Right ventricle myocardium superior (tissue), 1 donor: ENCODE results near the gene EXOSC7. TPM values are rescaled to one million over a fixed set of nuclear protein-coding genes. Genes with fewer than 3 reads are reported as not detected.
"Not testable (repeated sequence)": the region's sequence is repeated elsewhere in the genome, so short reads cannot be mapped to it uniquely, and the experiment has no call there.

ENCODE experiments used
- ATAC-seq: fragments of 200-7000 bp; cut with Tn5 transposase; one replicate; pipeline ENCODE4 v1.9.1; 2020; ENCODE audit warnings: mild to moderate bottlenecking; ENCODE audit not compliant: poor library complexity
- DNase-seq: peaks from one replicate; pipeline ENCODE4 v3.0.0-alpha.2; 2020
- intact Hi-C: fragments of 100-400 bp; cut with DNase I; formaldehyde crosslinking; loops from one replicate; pipeline ENCODE4 v1.11.2; 2022
- total RNA-seq: library from RNA; stranded (reverse); fragmentation: NEBNext Ultra II Directional; extraction: Animal tissue kit (Norgen Biotek cat#: 25700); gene quantifications from one replicate; pipeline ENCODE4 v1.2.1, GENCODE V29; 2021
- donor health status: DM: no; HTN: yes; CAD: no; lungs with severe emphysema.

EXOSC7 gene
- total RNA-seq, 1 donor from 2014 or later: 24.4 TPM

- DNase-seq (peak; percentile 65), ATAC-seq (peak; percentile 38)
- intact Hi-C loops: no loop called here
Observed at GRCh38 chr3:45035441-45036301, 59.6 kb downstream of the EXOSC7 start.

GRCh38 chr3:45037720-45038455 lies 61.8 kb downstream of the EXOSC7 start:
- intact Hi-C loops: no loop called here
- ATAC-seq (peak; percentile 85), DNase-seq (peak; percentile 94)

- ATAC-seq (no peak), DNase-seq (no peak)
- intact Hi-C loops: loop anchor here (2.0 to 10.0 kb wide), 2 partner anchors 169 to 453 kb away; no protein-coding TSS in a partner anchor
Observed at GRCh38 chr3:45041666-45042065, 65.6 kb downstream of the EXOSC7 start.

- ATAC-seq (no peak), DNase-seq (no peak)
- intact Hi-C loops: loop anchor here (10.0 kb wide), 1 partner anchor 453 kb away; no protein-coding TSS in a partner anchor
Observed at GRCh38 chr3:45042162-45042561, 66.1 kb downstream of the EXOSC7 start.

DNA sequence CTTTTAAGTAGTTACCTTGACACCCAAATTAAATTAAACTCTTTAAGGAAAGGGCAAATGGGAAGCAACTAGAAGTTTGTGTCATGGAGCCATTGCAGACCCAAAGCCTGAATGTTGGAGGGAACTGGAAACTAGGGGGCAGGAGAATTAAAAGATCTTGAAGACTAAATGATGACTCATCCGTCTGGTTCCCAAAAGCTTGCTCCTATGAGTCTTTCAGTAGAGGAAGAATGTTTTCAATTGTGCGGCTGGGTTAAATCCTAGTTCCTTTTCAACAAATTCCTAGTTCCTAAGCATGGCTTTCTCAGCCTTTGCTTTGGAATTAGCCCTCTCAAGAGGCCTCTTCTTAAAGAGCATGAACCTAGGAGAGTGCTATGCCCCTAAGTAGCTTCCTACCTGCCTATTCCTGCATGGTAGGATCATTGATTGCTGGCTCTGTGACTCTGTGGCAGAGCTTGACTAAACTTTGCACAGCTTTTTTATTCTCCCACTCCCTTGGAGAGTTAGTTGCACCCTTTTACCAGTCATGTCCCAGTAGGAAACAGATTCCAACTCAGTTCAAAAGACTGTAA lies 67.8 kb downstream of the EXOSC7 start:
- DNase-seq (no peak), ATAC-seq (no peak)
- intact Hi-C loops: loop anchor here (10.0 kb wide), 1 partner anchor 451 kb away; no protein-coding TSS in a partner anchor

DNA sequence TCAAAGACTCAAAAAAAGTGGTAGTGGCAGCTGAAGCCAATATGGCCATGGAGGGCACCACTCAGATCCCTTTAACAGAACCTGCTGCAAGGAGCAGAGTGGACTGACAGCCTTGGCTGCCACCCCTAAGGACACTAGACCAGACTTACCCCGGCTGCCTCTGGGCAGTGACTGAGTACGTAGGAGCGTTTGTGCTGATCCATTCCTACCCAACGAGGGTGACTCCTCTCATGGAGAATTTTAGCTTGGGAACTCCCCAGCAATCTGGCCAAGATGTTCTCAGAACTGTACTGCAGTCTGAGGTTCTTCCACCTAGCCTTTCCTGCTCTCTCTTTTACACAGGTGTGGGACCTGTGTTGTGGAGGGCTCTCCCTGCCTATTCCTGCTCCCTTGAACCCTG lies 72.2 kb downstream of the EXOSC7 start:
- intact Hi-C loops: loop anchor here (10.0 kb wide), 1 partner anchor 447 kb away; no protein-coding TSS in a partner anchor
- DNase-seq (no peak), ATAC-seq (no peak)

DNA sequence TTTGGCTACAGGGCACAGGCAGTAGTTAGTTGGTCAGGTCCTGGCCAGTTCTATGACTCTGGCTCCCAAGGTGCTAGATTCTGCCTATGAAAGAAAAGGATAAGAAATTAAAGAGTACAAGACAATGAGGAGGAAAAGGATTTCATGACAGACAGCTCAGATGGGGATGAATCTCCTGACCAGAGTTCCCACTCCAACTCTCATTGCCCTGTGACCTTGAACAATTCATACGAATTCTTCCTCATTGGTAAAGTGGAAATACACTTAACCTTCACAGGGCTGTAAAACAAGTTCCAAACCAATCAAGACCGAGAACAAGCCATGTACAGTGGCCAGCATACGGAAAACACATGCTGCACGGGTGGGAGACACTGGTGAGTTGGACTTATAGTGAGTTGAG lies 73.8 kb downstream of the EXOSC7 start:
- intact Hi-C loops: loop anchor here (10.0 kb wide), 1 partner anchor 445 kb away; no protein-coding TSS in a partner anchor
- no peak for ATAC-seq
- no peak for DNase-seq

GRCh38 chr3:45051685-45052084 lies 75.6 kb downstream of the EXOSC7 start:
- intact Hi-C loops: no loop called here
- ATAC-seq (no peak), DNase-seq (no peak)

GRCh38 chr3:45053805-45054195 lies 77.8 kb downstream of the EXOSC7 start:
- ATAC-seq, intact Hi-C loops, DNase-seq: not testable (repeated sequence)

GRCh38 chr3:45054196-45054857 lies 78.3 kb downstream of the EXOSC7 start:
- ATAC-seq: no peak
- intact Hi-C loops: no loop called here
- no peak for DNase-seq

DNA sequence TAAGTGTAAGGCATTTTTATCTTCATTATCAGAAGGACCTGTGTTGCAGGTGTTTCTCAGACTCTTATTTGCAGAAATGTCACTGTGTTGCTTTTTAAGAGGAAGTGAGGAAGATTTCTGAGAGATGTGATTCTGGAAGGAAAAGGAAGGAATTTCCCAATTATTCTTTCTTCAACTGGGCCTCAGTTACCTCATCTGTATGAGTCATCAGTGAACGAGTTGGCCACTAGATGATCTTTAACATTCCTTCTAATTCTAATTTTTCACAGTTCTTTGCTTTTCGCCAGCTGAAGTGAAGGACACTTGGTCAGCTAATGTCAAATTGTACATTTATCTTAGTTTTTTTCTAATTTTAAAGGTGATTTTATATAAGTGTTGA lies 79.0 kb downstream of the EXOSC7 start:
- intact Hi-C loops: no loop called here
- ATAC-seq: peak; percentile 40
- no peak for DNase-seq

DNA sequence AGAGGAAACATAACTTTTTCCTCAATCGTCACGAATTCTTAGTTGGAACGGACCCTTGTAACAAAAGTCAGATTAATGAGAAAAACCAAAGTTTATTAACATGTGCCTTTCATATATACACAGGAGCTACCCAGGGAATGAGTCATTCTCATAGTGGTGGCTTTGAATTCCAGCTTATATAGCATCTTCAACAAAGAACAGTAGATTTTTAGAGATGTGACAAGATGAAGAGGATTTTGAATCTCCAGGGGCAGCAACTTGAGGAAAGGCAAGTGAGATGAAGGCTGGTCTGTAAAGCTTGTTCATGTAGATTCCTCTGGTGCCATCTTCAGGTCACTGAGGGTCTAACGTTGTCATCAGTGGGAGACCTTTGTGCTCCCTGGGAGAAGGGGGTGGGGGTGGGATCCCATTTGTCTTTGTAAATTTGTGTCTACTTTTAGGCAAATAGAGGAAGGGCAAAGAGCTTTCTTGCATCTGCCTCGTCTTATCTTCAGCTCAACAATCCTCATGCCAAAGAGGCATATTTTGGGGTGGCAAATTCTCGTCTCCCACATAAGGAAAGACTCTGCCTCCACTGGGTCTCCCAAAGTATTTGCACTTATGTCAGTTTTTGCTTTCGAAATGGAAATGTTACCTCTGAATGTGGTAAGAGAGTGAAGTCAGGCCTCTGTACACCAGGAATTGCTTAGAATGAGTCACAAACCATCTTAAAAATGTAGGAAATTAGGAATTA lies 79.5 kb downstream of the EXOSC7 start:
- intact Hi-C loops: no loop called here
- ATAC-seq (no peak), DNase-seq (no peak)

GRCh38 chr3:45056608-45057301 lies 80.7 kb downstream of the EXOSC7 start:
- DNase-seq (no peak), ATAC-seq (peak; percentile 92)
- intact Hi-C loops: no loop called here

- ATAC-seq (no peak), DNase-seq (no peak)
- intact Hi-C loops: no loop called here
Observed at GRCh38 chr3:45057557-45057956, 81.5 kb downstream of the EXOSC7 start.

DNA sequence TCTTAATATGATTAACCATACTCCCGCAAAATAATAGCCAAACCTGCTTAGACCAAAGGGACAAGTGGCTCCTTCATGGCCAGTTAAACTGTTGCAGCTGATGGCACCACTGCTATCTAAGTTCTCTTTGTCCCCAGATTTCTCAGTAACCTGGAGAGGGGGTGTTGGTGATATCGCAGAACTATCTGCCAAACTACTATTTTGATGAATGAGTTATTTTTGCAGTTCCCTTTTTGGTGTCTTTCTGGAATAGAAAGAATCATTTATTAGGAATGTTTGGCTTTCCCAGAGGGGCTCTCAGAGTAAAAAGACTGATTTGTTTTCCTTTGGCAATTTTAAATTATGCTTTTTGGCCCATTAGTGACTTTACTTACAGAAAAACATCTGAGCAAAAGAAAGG lies 83.1 kb downstream of the EXOSC7 start:
- no peak for DNase-seq
- ATAC-seq: no peak
- intact Hi-C loops: no loop called here

DNA sequence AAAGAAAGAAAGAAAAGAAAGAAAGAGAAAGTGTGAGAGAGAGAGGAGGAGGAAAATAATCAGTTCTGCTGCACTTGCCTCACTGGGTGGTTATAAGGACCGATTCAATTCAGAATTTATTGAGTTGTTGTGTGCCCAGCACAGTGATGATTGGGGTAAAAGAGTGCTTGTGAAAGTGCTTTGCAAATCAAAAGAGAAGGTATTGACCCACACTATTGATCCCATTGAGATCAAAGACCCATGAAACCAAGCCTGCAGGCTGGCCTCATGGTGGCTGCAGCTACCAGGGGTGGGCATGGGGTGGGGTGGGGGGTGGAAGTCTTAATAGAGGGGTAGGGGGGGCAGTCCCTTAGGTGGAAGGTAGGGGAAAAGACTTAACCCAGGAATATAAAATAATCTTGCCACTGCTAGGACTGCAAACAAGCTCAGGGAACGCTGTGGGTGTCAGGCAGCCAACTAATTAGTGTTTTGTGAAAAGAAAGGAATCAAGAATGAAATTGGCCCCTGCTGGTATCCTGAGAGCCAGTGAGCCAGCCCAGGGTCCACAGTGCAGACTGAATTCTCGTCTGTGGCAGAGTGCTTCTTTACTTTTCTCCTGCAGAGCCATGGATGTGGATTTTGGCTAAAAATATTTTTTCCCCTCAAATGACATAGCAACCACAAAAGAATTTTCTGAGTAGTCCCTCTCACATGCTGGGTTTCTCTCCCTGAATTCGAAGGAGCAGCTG lies 84.3 kb downstream of the EXOSC7 start:
- DNase-seq: no peak
- intact Hi-C loops: no loop called here
- no peak for ATAC-seq
